ENCODE measurements around the gene ELMO1.

GRCh38 chr7:37117292-37117691 is 331.4 kb downstream of the ELMO1 start:
- TF ChIP-seq, protein P1, sequence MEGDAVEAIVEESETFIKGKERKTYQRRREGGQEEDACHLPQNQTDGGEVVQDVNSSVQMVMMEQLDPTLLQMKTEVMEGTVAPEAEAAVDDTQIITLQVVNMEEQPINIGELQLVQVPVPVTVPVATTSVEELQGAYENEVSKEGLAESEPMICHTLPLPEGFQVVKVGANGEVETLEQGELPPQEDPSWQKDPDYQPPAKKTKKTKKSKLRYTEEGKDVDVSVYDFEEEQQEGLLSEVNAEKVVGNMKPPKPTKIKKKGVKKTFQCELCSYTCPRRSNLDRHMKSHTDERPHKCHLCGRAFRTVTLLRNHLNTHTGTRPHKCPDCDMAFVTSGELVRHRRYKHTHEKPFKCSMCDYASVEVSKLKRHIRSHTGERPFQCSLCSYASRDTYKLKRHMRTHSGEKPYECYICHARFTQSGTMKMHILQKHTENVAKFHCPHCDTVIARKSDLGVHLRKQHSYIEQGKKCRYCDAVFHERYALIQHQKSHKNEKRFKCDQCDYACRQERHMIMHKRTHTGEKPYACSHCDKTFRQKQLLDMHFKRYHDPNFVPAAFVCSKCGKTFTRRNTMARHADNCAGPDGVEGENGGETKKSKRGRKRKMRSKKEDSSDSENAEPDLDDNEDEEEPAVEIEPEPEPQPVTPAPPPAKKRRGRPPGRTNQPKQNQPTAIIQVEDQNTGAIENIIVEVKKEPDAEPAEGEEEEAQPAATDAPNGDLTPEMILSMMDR (IDR thresholded peaks at IDR 0.05) = no peak
- TF ChIP-seq POLR2A (IDR thresholded peaks at IDR 0.05) = no peak

Measured in body of pancreas (tissue), 4 donors.